Pericardium fibroblast (primary cell): ENCODE data around the gene AKR1C1. TPM values are rescaled to one million over a fixed set of nuclear protein-coding genes. Genes with fewer than 3 reads are reported as not detected.

Experiments
- total RNA-seq: library from RNA; depleted of rRNA; stranded (reverse); fragments of >200 nt; gene quantifications from 2 replicates; pipeline ENCODE4 v1.2.3, GENCODE V29; 2015

The AKR1C1 gene
- total RNA-seq = 26.9 and 27.3 TPM in 2 replicates

DNA sequence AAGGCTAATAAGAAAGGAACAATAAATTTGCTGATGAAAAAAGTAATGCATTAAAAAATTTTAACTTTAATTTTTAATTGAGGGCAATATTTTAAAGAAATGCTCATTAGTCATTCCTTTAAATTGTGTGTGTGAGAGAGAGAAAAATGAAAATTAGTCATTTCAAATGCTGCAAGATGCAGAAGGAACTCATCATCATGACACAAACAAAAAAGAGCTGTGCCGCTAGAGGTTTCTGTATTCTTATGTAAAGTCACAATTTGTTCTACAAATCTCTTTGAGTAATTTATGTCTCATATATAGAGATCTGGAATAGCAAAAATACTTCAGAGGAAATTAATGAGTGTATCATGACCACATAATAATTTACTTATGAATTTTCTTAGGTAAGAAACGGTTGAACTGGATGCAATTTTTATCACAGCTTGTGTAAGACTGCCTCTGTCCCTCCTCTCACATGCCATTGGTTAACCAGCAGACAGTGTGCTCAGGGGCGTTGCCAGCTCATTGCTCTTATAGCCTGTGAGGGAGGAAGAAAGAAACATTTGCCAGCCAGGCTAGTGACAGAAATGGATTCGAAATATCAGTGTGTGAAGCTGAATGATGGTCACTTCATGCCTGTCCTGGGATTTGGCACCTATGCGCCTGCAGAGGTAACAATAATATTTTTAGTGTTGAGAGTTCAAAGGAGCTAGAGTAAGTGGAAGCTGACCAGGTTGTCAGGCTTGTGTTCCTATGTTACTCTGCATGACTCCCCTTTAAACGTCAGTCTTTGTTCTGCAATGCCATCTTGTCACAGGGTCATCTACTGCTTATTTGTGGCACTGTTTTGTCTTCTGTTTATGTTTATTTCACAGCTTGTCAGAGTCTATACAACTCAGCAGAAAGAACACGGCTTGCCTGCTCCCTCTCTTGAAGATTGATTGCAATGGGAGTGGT, at the start of gene AKR1C1:
TSS of gene AKR1C1 (plus strand) at position 540 of the 939 bp plus-strand sequence. CDS start at position 570, 30 bp downstream.

DNA sequence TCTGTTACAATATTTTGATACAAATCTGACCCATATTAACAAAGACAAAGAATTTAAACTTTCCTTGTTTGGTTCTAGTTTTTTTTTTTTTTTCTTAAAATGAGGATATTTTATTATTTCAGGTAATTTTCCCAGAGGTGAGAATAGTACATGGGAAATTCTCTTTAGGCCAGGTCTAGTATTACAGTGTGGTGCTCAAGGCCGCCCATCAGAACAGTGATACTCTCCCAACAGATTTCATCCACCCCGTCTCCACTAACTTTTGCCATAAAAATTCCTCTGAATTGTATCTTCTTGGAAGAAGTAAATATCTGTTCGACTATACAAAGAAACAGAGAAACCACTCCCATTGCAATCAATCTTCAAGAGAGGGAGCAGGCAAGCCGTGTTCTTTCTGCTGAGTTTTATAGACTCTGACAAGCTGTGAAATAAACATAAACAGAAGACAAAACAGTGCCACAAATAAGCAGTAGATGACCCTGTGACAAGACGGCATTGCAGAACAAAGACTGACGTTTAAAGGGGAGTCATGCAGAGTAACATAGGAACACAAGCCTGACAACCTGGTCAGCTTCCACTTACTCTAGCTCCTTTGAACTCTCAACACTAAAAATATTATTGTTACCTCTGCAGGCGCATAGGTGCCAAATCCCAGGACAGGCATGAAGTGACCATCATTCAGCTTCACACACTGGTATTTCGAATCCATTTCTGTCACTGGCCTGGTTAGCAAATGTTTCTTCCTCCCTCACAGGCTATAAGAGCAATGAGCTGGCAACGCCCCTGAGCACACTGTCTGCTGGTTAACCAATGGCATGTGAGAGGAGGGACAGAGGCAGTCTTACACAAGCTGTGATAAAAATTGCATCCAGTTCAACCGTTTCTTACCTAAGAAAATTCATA, 40.2 kb downstream of the AKR1C1 start, which contains the start of gene AKR1C2:
TSS of gene AKR1C2 (minus strand) at position 731 of the 903 bp plus-strand sequence. CDS start at position 709, 22 bp downstream.

Other genes with a start within 250 kb of the AKR1C1 start
- gene AKR1E2, start 137.2 kb upstream of the AKR1C1 start, total RNA-seq = 2.9 and 3.0 TPM in 2 replicates
- gene AKR1C2, start 40.4 kb downstream of the AKR1C1 start, total RNA-seq = 16.4 and 20.4 TPM in 2 replicates
- 12.3 and 18.4 TPM in 2 replicates for gene AKR1C3, start 131.0 kb downstream of the AKR1C1 start, total RNA-seq
- not detected in 2 replicates for gene AKR1C8, start 221.7 kb downstream of the AKR1C1 start, total RNA-seq
- not detected in 2 replicates for gene AKR1C4, start 233.4 kb downstream of the AKR1C1 start, total RNA-seq